Left lung (tissue), 10 donors: ENCODE data around the gene GPLD1. TPM values are rescaled to one million over a fixed set of nuclear protein-coding genes. Genes with fewer than 3 reads are reported as not detected.
A peak's percentile ranks its signal among the peaks of the same experiment; 100 is the strongest.

Experiments used
- ATAC-seq: fragments of 200-7000 bp; cut with Tn5 transposase; one replicate; pipeline ENCODE4 v1.9.1; 2020; ENCODE audit warnings: moderate library complexity
- DNase-seq, 4 donors: peaks; one replicate each; pipeline ENCODE4 v3.0.0-alpha.2; 2013 to 2020
- H3K27ac ChIP-seq, 2 donors: fragments of 200-600 bp; sonication (generic) in 1 of 2; one replicate each; pipeline versions ENCODE4 v1.5.0 to v1.8.0; 2020 to 2021
- H3K27me3 ChIP-seq, 2 donors: fragments of 200-600 bp; sonication (generic) in 1 of 2; one replicate each; pipeline versions ENCODE4 v1.5.0 to v1.8.0; 2020 to 2021
- H3K36me3 ChIP-seq, 2 donors: fragments of 200-600 bp; sonication (generic) in 1 of 2; one replicate each; pipeline versions ENCODE4 v1.5.0 to v1.8.0; 2020 to 2021
- H3K4me1 ChIP-seq, 2 donors: fragments of 200-600 bp; one replicate each; pipeline ENCODE4 v1.8.0; 2021
- H3K4me3 ChIP-seq, 2 donors: fragments of 200-600 bp; sonication (generic) in 1 of 2; one replicate each; pipeline versions ENCODE4 v1.5.0 to v1.8.0; 2020 to 2021; ENCODE audit warnings: mild to moderate bottlenecking in 1 of 2
- H3K9me3 ChIP-seq, 2 donors: fragments of 200-600 bp; sonication (generic) in 1 of 2; one replicate each; pipeline versions ENCODE4 v1.5.0 to v1.8.0; 2020 to 2021
- CTCF ChIP-seq, 2 donors: fragments of 200-600 bp; sonication (generic) in 1 of 2; IDR thresholded peaks; one replicate each; pipeline versions ENCODE4 v1.5.0 to v1.8.0; 2021; ENCODE audit warnings: antibody characterized with exemption in 2 of 2
- intact Hi-C, 2 donors: fragments of 100-400 bp; cut with DNase I; formaldehyde crosslinking; loops; one replicate each; pipeline versions ENCODE4 v1.11.2 to v1.14.2; 2022
- polyA plus RNA-seq, 6 donors: library from polyadenylated mRNA; unstranded; fragments of 120-200 nt; gene quantifications; one replicate each; pipeline ENCODE4 v1.2.1, GENCODE V29; 2013; ENCODE audit not compliant: insufficient read length in 6 of 6
- total RNA-seq, 2 donors: library from RNA; stranded (reverse); fragmentation: NEBNext Ultra II Directional; extraction: Animal tissue kit (Norgen Biotek cat#: 25700); gene quantifications; one replicate each; pipeline ENCODE4 v1.2.1, GENCODE V29; 2021
- donor health status: DM: no; HTN: yes; CAD: no.
- donor health status: DM: no; HTN: no; CAD: no.

The GPLD1 gene
- total and polyA plus RNA-seq, 8 donors, result 1.7 to 3.8 (median 3.0) TPM

- no peak for TF ChIP-seq CTCF (IDR thresholded peaks at IDR 0.05)
- ATAC-seq, result no peak
- H3K4me3 ChIP-seq, result no peak overlapping the region
- H3K4me1 ChIP-seq, result no peaks in the 10 kb centered on the region
- DNase-seq, result no peak
- no peak overlapping the region for H3K27ac ChIP-seq
- H3K36me3 ChIP-seq, result peaks cover 0 to 23% of the 10 kb centered on the region in 2 donors
- H3K27me3 ChIP-seq, result no peaks in the 10 kb centered on the region
- no peaks in the 10 kb centered on the region for H3K9me3 ChIP-seq
- intact Hi-C loops, result no loop called here
These were observed 45.8 kb upstream of the GPLD1 start for GRCh38 chr6:24535210-24535609.

- DNase-seq, result no peak
- H3K9me3 ChIP-seq, result no peaks in the 10 kb centered on the region
- H3K4me1 ChIP-seq, result no peaks in the 10 kb centered on the region
- no peaks in the 10 kb centered on the region for H3K27me3 ChIP-seq
- no peak for ATAC-seq
- TF ChIP-seq CTCF (IDR thresholded peaks at IDR 0.05), result no peak
- no peak overlapping the region for H3K27ac ChIP-seq
- H3K4me3 ChIP-seq, result no peak overlapping the region
- intact Hi-C loops, result no loop called here
- H3K36me3 ChIP-seq, result peaks cover 0 to 23% of the 10 kb centered on the region in 2 donors
These were observed 45.0 kb upstream of the GPLD1 start for GRCh38 chr6:24534329-24534728.

GRCh38 chr6:24529985-24530384 lies 40.6 kb upstream of the GPLD1 start:
- Histone ChIP-seq H3K27me3 (no peaks in the 10 kb centered on the region), H3K4me1 (no peaks in the 10 kb centered on the region), H3K4me3 (no peak overlapping the region), H3K9me3 (no peaks in the 10 kb centered on the region), H3K36me3 (peaks cover 0 to 16% of the 10 kb centered on the region in 2 donors), H3K27ac (no peak overlapping the region)
- intact Hi-C loops, result no loop called here
- ATAC-seq, result no peak
- DNase-seq, result no peak
- TF ChIP-seq CTCF (IDR thresholded peaks at IDR 0.05), result no peak

GRCh38 chr6:24524805-24525204 lies 35.4 kb upstream of the GPLD1 start:
- ATAC-seq, result no peak

GRCh38 chr6:24524329-24524728 lies 35.0 kb upstream of the GPLD1 start:
- DNase-seq (no peak), ATAC-seq (no peak)
- Histone ChIP-seq H3K27me3 (no peaks in the 10 kb centered on the region), H3K9me3 (no peaks in the 10 kb centered on the region), H3K4me3 (no peak overlapping the region), H3K27ac (no peak overlapping the region), H3K4me1 (no peaks in the 10 kb centered on the region), H3K36me3 (no peaks in the 10 kb centered on the region)
- TF ChIP-seq CTCF (IDR thresholded peaks at IDR 0.05), result no peak
- intact Hi-C loops, result no loop called here

More at GRCh38 chr6:24524805-24525204, 35.4 kb upstream of the GPLD1 start:
- no peaks in the 10 kb centered on the region for H3K4me1 ChIP-seq
- H3K27ac ChIP-seq, result no peak overlapping the region
- peak in 1 of 4 donors; percentile 36 for DNase-seq
- H3K36me3 ChIP-seq, result no peaks in the 10 kb centered on the region
- H3K27me3 ChIP-seq, result no peaks in the 10 kb centered on the region
- no peak for TF ChIP-seq CTCF (IDR thresholded peaks at IDR 0.05)
- H3K4me3 ChIP-seq, result no peak overlapping the region
- H3K9me3 ChIP-seq, result no peaks in the 10 kb centered on the region
- intact Hi-C loops, result no loop called here
